ENCODE measurements around the gene DBNDD1.

The DBNDD1 gene

DNA sequence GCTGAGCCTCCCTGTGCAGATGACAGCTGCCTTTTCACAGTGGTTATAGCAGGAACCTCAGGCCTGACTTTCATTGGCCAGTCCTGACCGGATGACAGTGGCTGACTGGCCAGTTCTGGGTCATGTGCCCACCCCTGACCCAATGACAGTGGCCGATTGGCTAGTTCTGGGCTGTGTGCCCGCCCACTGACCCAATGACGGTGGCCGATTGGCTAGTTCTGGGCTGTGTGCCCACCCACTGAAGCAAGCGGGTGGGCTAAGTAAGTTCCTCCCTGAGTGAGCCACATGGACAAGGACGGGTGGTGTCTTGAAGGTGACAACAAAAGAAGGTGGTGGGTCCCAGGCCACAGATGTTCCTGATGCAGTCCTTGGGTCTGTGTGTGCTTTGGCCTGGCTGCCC is 61.2 kb downstream of the DBNDD1 start:
- Histone ChIP-seq H3K27ac (no peak overlapping the region), H3K4me3 (no peak overlapping the region)
- no peak for DNase-seq (ENCODE audit: low spot score)
- TF ChIP-seq CTCF (IDR thresholded peaks at IDR 0.05): no peak

GRCh38 chr16:89957216-89957785 is 62.0 kb downstream of the DBNDD1 start:
- no peak for TF ChIP-seq CTCF (IDR thresholded peaks at IDR 0.05)
- H3K27ac ChIP-seq: peak overlapping the region in 1 of 2 donors; percentile 33
- DNase-seq (ENCODE audit: low spot score): no peak
- no peak overlapping the region for H3K4me3 ChIP-seq

- H3K27ac ChIP-seq: peak overlapping the region in 1 of 2 donors; percentile 65
- no peak for DNase-seq (ENCODE audit: low spot score)
- no peak for TF ChIP-seq CTCF (IDR thresholded peaks at IDR 0.05)
- no peak overlapping the region for H3K4me3 ChIP-seq
These were observed 62.6 kb downstream of the DBNDD1 start for GRCh38 chr16:89956505-89957215.

- H3K27ac ChIP-seq: no peak overlapping the region
- no peak for TF ChIP-seq CTCF (IDR thresholded peaks at IDR 0.05)
- no peak overlapping the region for H3K4me3 ChIP-seq
- no peak for DNase-seq (ENCODE audit: low spot score)
These were observed 64.1 kb downstream of the DBNDD1 start for GRCh38 chr16:89955001-89955685.

Data from coronary artery (tissue), 2 donors.